Measurements from ENCODE around the gene GPSM3. TPM values are rescaled to one million over a fixed set of nuclear protein-coding genes. Genes with fewer than 3 reads are reported as not detected.
A peak's percentile ranks its signal among the peaks of the same experiment; 100 is the strongest.

GPSM3 gene
- total and polyA plus RNA-seq, 11 donors = 1.6 to 41.0 (median 3.8) TPM

DNA sequence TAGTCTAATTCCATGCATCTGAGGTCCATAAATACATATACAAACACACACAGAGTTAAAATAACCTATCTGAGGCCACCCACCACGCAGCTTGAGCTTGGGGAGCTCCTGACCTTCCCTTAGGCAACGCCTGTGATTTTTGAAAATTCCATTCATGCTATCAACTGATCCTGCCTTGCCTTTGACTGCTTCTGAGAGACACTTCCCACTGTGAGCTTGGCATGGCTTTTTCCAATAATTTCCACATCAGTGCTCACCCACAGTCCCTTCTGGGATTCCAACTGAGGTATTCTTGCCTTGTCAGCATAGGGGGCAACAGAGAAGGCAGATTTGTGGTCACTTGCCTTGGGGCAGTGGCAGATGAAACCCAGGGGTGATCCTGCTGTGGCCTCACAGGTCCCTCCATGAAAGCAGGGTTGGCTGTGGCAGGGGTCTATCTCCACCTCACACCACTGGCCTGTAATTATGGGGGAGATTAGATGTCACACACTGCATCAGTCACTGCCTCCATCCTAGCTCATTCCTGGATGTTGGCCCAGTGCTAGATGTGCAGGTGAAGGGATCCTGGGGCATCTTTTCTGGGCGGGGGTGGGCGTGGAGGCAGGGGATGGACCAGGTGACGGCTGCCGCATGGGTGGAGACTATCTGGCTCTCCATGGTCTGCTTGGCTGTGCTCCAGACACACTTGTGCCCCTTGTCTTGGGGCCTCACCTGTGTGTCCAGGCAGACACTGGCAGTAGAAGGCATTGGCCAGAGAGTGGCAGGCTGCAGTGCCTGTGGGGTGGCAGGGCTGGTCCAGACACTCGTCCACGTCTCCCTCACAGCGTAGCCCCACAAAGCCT, 11.2 kb upstream of the GPSM3 start:
- TF ChIP-seq POLR2A (IDR thresholded peaks at IDR 0.05) = no peak
- TF ChIP-seq, protein P1, sequence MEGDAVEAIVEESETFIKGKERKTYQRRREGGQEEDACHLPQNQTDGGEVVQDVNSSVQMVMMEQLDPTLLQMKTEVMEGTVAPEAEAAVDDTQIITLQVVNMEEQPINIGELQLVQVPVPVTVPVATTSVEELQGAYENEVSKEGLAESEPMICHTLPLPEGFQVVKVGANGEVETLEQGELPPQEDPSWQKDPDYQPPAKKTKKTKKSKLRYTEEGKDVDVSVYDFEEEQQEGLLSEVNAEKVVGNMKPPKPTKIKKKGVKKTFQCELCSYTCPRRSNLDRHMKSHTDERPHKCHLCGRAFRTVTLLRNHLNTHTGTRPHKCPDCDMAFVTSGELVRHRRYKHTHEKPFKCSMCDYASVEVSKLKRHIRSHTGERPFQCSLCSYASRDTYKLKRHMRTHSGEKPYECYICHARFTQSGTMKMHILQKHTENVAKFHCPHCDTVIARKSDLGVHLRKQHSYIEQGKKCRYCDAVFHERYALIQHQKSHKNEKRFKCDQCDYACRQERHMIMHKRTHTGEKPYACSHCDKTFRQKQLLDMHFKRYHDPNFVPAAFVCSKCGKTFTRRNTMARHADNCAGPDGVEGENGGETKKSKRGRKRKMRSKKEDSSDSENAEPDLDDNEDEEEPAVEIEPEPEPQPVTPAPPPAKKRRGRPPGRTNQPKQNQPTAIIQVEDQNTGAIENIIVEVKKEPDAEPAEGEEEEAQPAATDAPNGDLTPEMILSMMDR (IDR thresholded peaks at IDR 0.05) = no peak
- WGBS, 4 donors = 78 to 91% (median 82%) methylated on average over 6 to 9 of the region's 9 CpGs
- ATAC-seq = no peak
- no peaks in the 10 kb centered on the region for H3K4me1 ChIP-seq
- peaks cover 0 to 67% (median 27%) of the 10 kb centered on the region in 9 donors for H3K36me3 ChIP-seq
- DNase-seq = no peak
- no peak overlapping the region for H3K27ac ChIP-seq
- intact Hi-C loops (cut with DNase I) = no loop called here
- no peaks in the 10 kb centered on the region for H3K27me3 ChIP-seq
- no peak overlapping the region for H3K4me3 ChIP-seq
- H3K9me3 ChIP-seq = no peaks in the 10 kb centered on the region

DNA sequence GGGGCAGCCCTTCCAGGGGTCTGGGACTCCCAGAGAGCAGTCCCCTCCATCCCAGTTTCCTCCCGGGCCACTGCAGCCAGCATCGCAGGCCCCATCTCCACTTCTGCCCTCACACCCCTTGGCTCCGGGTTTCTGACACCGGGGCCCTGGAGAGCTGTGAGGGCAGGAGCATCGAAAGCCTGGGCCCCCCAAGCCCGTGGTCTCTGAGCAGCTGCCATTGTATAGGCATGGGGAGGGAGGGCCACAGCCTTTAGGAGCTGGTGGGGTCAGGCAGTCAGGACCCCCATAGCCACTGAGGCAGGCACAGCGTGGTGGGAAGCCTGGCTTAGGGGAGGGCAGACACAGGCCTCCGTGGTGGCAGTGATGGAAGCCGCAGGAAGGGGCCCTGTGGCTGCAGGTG, 9.7 kb upstream of the GPSM3 start:
- H3K4me3 ChIP-seq = no peak overlapping the region
- peaks cover 0 to 8% (median 4%) of the 10 kb centered on the region in 12 donors for H3K4me1 ChIP-seq
- no peak for TF ChIP-seq POLR2A (IDR thresholded peaks at IDR 0.05)
- TF ChIP-seq, protein P1 (IDR thresholded peaks at IDR 0.05) = no peak
- ATAC-seq (no peak), DNase-seq (no peak)
- no peaks in the 10 kb centered on the region for H3K9me3 ChIP-seq
- no peaks in the 10 kb centered on the region for H3K27me3 ChIP-seq
- intact Hi-C loops (cut with DNase I) = no loop called here
- no peak overlapping the region for H3K27ac ChIP-seq
- peaks cover 0 to 59% (median 27%) of the 10 kb centered on the region in 9 donors for H3K36me3 ChIP-seq
- 83 to 93% (median 86%) methylated on average over 7 to 9 of the region's 9 CpGs for WGBS, 4 donors

DNA sequence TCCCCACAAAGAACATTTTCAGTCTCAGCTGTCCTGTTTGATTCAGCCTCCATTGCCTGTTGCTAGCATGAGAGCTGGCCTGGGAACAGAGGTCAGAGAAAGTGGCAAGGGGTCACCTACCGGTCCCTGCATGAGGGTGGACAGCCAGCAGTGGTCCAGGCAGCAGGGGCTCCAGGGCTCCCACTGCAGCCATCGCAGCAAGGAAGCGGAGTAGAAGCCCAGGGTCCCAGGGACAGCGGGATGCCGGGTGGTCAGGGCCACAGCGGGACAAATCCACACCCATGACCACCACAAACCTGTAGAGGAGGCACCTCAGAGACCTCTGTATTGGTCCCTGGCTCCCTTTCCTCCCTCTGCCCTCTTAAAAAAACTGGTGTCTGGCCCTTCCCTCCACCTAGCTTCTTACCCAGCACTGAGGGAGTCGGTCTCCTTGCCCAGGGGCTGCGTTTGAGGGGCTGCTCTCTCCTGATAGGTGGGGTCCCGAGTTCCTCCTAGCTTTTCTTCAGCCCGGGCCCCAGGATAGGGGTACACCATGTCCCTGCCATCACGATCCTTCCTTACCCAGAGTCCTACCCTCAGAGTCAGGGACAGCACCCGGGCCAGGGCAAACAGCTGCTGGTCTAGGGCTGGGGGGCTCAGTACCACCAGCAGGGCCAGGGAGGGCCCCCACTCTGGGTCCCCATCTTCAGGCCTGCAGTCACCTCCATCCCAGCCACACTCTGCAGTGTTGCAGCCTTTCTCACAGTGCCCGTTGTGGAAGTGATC, 8.4 kb upstream of the GPSM3 start:
- peaks cover 4 to 19% (median 11%) of the 10 kb centered on the region in 12 donors for H3K4me1 ChIP-seq
- no peak overlapping the region for H3K27ac ChIP-seq
- no peak for TF ChIP-seq POLR2A (IDR thresholded peaks at IDR 0.05)
- TF ChIP-seq, protein P1 (IDR thresholded peaks at IDR 0.05) = no peak
- no peaks in the 10 kb centered on the region for H3K9me3 ChIP-seq
- intact Hi-C loops (cut with DNase I) = no loop called here
- WGBS, 4 donors = 82 to 91% (median 89%) methylated on average over 8 to 13 of the region's 13 CpGs
- peaks cover 0 to 59% (median 27%) of the 10 kb centered on the region in 9 donors for H3K36me3 ChIP-seq
- H3K27me3 ChIP-seq = no peaks in the 10 kb centered on the region
- no peak for DNase-seq
- H3K4me3 ChIP-seq = no peak overlapping the region
- ATAC-seq = no peak

DNA sequence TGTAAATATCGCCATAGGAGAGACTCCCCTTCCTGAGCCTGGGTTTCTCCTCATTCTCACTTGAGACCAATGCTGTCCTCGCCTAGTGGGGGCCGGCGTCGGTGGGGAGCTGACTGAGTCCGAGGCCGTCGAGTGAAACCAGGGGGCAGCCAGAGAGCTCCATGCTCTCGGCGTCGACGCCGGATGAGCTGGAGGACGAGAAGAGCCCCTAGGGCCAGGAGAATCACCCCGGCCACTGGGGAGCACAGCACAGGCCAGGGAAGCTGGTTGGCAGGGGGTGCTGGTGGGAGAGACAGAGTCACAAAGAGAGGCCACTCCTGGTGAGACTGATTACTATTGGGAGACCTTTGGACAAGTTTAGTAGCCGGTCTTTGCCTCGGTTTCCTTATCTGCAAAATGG, 6.4 kb upstream of the GPSM3 start:
- H3K27ac ChIP-seq = peak overlapping the region in 3 of 12 donors; percentile 3 to 100 (median 98)
- no peak overlapping the region for H3K4me3 ChIP-seq
- H3K27me3 ChIP-seq = no peaks in the 10 kb centered on the region
- no peaks in the 10 kb centered on the region for H3K9me3 ChIP-seq
- peaks cover 0 to 45% (median 22%) of the 10 kb centered on the region in 9 donors for H3K36me3 ChIP-seq
- no peak for ATAC-seq
- no peak for DNase-seq
- 71 to 89% (median 82%) methylated on average over 10 to 17 of the region's 17 CpGs for WGBS, 4 donors
- peaks cover 4 to 32% (median 20%) of the 10 kb centered on the region in 12 donors for H3K4me1 ChIP-seq
- intact Hi-C loops (cut with DNase I) = loop anchor here in 2 of 10 donors (5.0 to 10.0 kb wide), 4 partner anchors 43 to 1006 kb away; partner anchors contain the start of genes HSD17B8 (in 1 of the 2), RING1 (in 1 of the 2), RXRB (in 1 of the 2) and SLC39A7 (in 1 of the 2)
- TF ChIP-seq, protein P1 (IDR thresholded peaks at IDR 0.05) = no peak
- TF ChIP-seq POLR2A (IDR thresholded peaks at IDR 0.05) = no peak
